Astrocyte (in vitro differentiated cells and primary cell): ENCODE data around the gene AP5Z1. TPM values are rescaled to one million over a fixed set of nuclear protein-coding genes. Genes with fewer than 3 reads are reported as not detected.

ENCODE experiments used
- DNase-seq: peaks from one replicate; pipeline ENCODE4 v3.0.0-alpha.2; 2010; ENCODE audit warnings: low read depth
- FAIRE-seq: peaks from 2 replicates; lab custom pipeline; 2011; peaks lifted over from hg19 to GRCh38; lab: Jason Lieb, UNC
- H2AFZ ChIP-seq: 2 replicates; pipeline ENCODE4 v1.6.0; 2012; ENCODE audit warnings: low read depth, low read length, inconsistent platforms
- H3K27ac ChIP-seq: 2 replicates; pipeline ENCODE4 v1.5.1; 2011; ENCODE audit warnings: low read depth, low read length, inconsistent platforms
- H3K27me3 ChIP-seq: 2 replicates; pipeline ENCODE4 v1.6.0; 2011; ENCODE audit warnings: low read length, inconsistent platforms; ENCODE audit not compliant: insufficient read depth
- H3K36me3 ChIP-seq: 2 replicates; pipeline ENCODE4 v1.5.1; 2011; ENCODE audit warnings: low read length, inconsistent platforms; ENCODE audit not compliant: insufficient read depth
- H3K4me1 ChIP-seq: 2 replicates; pipeline ENCODE4 v1.5.1; 2011; ENCODE audit warnings: low read length, inconsistent platforms; ENCODE audit not compliant: insufficient read depth
- H3K4me2 ChIP-seq: 2 replicates; pipeline ENCODE4 v1.6.0; 2012; ENCODE audit warnings: low read length, inconsistent platforms
- H3K4me3 ChIP-seq: 2 replicates; pipeline ENCODE4 v1.5.1; 2011; ENCODE audit warnings: low read depth, mild to moderate bottlenecking, low read length, inconsistent platforms; ENCODE audit not compliant: insufficient read depth
- H3K79me2 ChIP-seq: 2 replicates; pipeline ENCODE4 v1.6.0; 2012; ENCODE audit warnings: mild to moderate bottlenecking, low read length, inconsistent platforms; ENCODE audit not compliant: insufficient read depth
- H3K9ac ChIP-seq: 2 replicates; pipeline ENCODE4 v1.6.0; 2012; ENCODE audit warnings: mild to moderate bottlenecking, low read length, inconsistent platforms
- H3K9me3 ChIP-seq: 2 replicates; pipeline ENCODE4 v1.5.1; 2012; ENCODE audit warnings: low read depth, mild to moderate bottlenecking, low read length, inconsistent platforms; ENCODE audit not compliant: insufficient read depth
- H4K20me1 ChIP-seq: 2 replicates; pipeline ENCODE4 v1.6.0; 2012; ENCODE audit warnings: low read length, inconsistent platforms; ENCODE audit not compliant: insufficient read depth
- H3K27ac Mint-ChIP-seq: one replicate; pipeline ENCODE4 v1.8.0; 2021; ENCODE audit warnings: mild to moderate bottlenecking, mixed read lengths; ENCODE audit not compliant: unreplicated experiment
- H3K27me3 Mint-ChIP-seq: one replicate; pipeline ENCODE4 v1.8.0; 2021; ENCODE audit warnings: low read depth, mixed read lengths; ENCODE audit not compliant: unreplicated experiment
- H3K36me3 Mint-ChIP-seq: one replicate; pipeline ENCODE4 v1.8.0; 2021; ENCODE audit warnings: low read depth, mixed read lengths; ENCODE audit not compliant: unreplicated experiment
- H3K4me1 Mint-ChIP-seq: one replicate; pipeline ENCODE4 v1.8.0; 2021; ENCODE audit warnings: low read depth, mixed read lengths; ENCODE audit not compliant: unreplicated experiment
- H3K4me3 Mint-ChIP-seq: one replicate; pipeline ENCODE4 v1.8.0; 2021; ENCODE audit warnings: mild to moderate bottlenecking, moderate library complexity, mixed read lengths; ENCODE audit not compliant: unreplicated experiment
- H3K9me3 Mint-ChIP-seq: one replicate; pipeline ENCODE4 v1.8.0; 2021; ENCODE audit warnings: mild to moderate bottlenecking, mixed read lengths; ENCODE audit not compliant: unreplicated experiment
- CTCF ChIP-seq: IDR thresholded peaks from 2 replicates; pipeline ENCODE4 v1.5.1; 2011; ENCODE audit warnings: low read depth, mild to moderate bottlenecking, inconsistent platforms, low read length, moderate library complexity; ENCODE audit not compliant: insufficient read depth
- EZH2 ChIP-seq: IDR thresholded peaks from 2 replicates; pipeline ENCODE4 v1.6.1; 2012; ENCODE audit warnings: mild to moderate bottlenecking, low read length, inconsistent platforms; ENCODE audit not compliant: insufficient read depth
- total RNA-seq: library from RNA; stranded (reverse); gene quantifications from 2 replicates; pipeline ENCODE4 v1.2.1, GENCODE V29; 2021

Gene AP5Z1
- total RNA-seq, 1 donor from 2014 or later, result 75.6 TPM

- no peaks in the 10 kb centered on the region for H3K36me3 ChIP-seq
- Mint-ChIP-seq H3K27me3 (no peaks in the 10 kb centered on the region), H3K4me3 (no peak overlapping the region), H3K9me3 (no peaks in the 10 kb centered on the region), H3K27ac (no peak overlapping the region), H3K36me3 (peaks cover 11% of the 10 kb centered on the region), H3K4me1 (no peaks in the 10 kb centered on the region)
- no peaks in the 10 kb centered on the region for H3K27me3 ChIP-seq
- no peaks in the 10 kb centered on the region for H3K79me2 ChIP-seq
- H2AFZ ChIP-seq, result no peak overlapping the region
- no peak overlapping the region for H3K4me2 ChIP-seq
- H3K27ac ChIP-seq, result no peak overlapping the region
- H4K20me1 ChIP-seq, result peaks cover 8% of the 10 kb centered on the region
- H3K9ac ChIP-seq, result no peak overlapping the region
- TF ChIP-seq CTCF (no peak), EZH2 (no peak)
- H3K9me3 ChIP-seq, result no peaks in the 10 kb centered on the region
- DNase-seq (no peak), FAIRE-seq (no peak)
- no peak overlapping the region for H3K4me3 ChIP-seq
- H3K4me1 ChIP-seq, result no peaks in the 10 kb centered on the region
Measured at GRCh38 chr7:4787947-4788626, 12.7 kb downstream of the AP5Z1 start.

GRCh38 chr7:4788627-4789189 is 13.3 kb downstream of the AP5Z1 start:
- no peaks in the 10 kb centered on the region for H3K9me3 ChIP-seq
- no peak overlapping the region for H2AFZ ChIP-seq
- H3K9ac ChIP-seq, result no peak overlapping the region
- no peak for FAIRE-seq
- H4K20me1 ChIP-seq, result peaks cover 8% of the 10 kb centered on the region
- no peak overlapping the region for H3K4me3 ChIP-seq
- H3K4me1 ChIP-seq, result peaks cover 2% of the 10 kb centered on the region
- H3K4me3 Mint-ChIP-seq, result no peak overlapping the region
- H3K9me3 Mint-ChIP-seq, result no peaks in the 10 kb centered on the region
- H3K36me3 ChIP-seq, result no peaks in the 10 kb centered on the region
- H3K27ac Mint-ChIP-seq, result no peak overlapping the region
- TF ChIP-seq EZH2, result no peak
- no peak for TF ChIP-seq CTCF
- H3K27me3 Mint-ChIP-seq, result no peaks in the 10 kb centered on the region
- no peak overlapping the region for H3K27ac ChIP-seq
- no peak overlapping the region for H3K4me2 ChIP-seq
- H3K36me3 Mint-ChIP-seq, result peaks cover 11% of the 10 kb centered on the region
- no peaks in the 10 kb centered on the region for H3K79me2 ChIP-seq
- H3K4me1 Mint-ChIP-seq, result peaks cover under 1% of the 10 kb centered on the region
- no peak for DNase-seq
- no peaks in the 10 kb centered on the region for H3K27me3 ChIP-seq
